GM12865 (cell line): ENCODE measurements around the gene ADAM8.
A peak's percentile ranks its signal among the peaks of the same experiment; 100 is the strongest.

ENCODE experiments used
- DNase-seq: peaks from one replicate; pipeline ENCODE4 v3.0.0; 2010; ENCODE audit warnings: low read depth
- H3K4me3 ChIP-seq: 2 replicates; pipeline ENCODE4 v1.5.1; 2011; ENCODE audit warnings: mild to moderate bottlenecking, low read depth, low read length, control low read depth
- CTCF ChIP-seq: IDR thresholded peaks from 2 replicates; pipeline ENCODE4 v1.5.1; 2011; ENCODE audit warnings: low read length, control low read depth, low read depth, inconsistent platforms; ENCODE audit not compliant: insufficient read depth; ENCODE audit errors: missing control alignments

Gene ADAM8

GRCh38 chr10:133281628-133282372 lies 5.1 kb upstream of the ADAM8 start:
- H3K4me3 ChIP-seq = no peak overlapping the region
- no peak for TF ChIP-seq CTCF
- DNase-seq = no peak

- TF ChIP-seq CTCF = no peak
- no peak for DNase-seq
- no peak overlapping the region for H3K4me3 ChIP-seq
Observed at GRCh38 chr10:133281084-133281483, 4.4 kb upstream of the ADAM8 start.

- H3K4me3 ChIP-seq = no peak overlapping the region
- no peak for DNase-seq
- TF ChIP-seq CTCF = no peak
Observed at GRCh38 chr10:133280391-133281059, 3.9 kb upstream of the ADAM8 start.

GRCh38 chr10:133279326-133280226 lies 2.9 kb upstream of the ADAM8 start:
- H3K4me3 ChIP-seq = no peak overlapping the region
- no peak for DNase-seq
- no peak for TF ChIP-seq CTCF

- TF ChIP-seq CTCF = no peak
- 0 out of 2 replicates have a peak overlapping the region, but pooled peaks have one; percentile 5 for H3K4me3 ChIP-seq
- DNase-seq = peak; percentile 86
Observed at GRCh38 chr10:133278577-133279265, 2.1 kb upstream of the ADAM8 start.

GRCh38 chr10:133277993-133278576 lies 1.4 kb upstream of the ADAM8 start:
- 0 out of 2 replicates have a peak overlapping the region, but pooled peaks have one; percentile 5 for H3K4me3 ChIP-seq
- TF ChIP-seq CTCF = no peak
- no peak for DNase-seq
